GM23338 (cell line): Measurements from ENCODE around the gene SAMD4A. TPM values are rescaled to one million over a fixed set of nuclear protein-coding genes. Genes with fewer than 3 reads are reported as not detected.

Experiments
- ATAC-seq: fragments of 200-7000 bp; cut with Tn5 transposase; 3 replicates; pipeline ENCODE4 v1.9.1; 2020
- DNase-seq: peaks from one replicate; pipeline ENCODE4 v3.0.0-alpha.2; 2015; ENCODE audit warnings: low spot score
- H2AFZ ChIP-seq: fragments of 200-600 bp; sonication (generic); 2 replicates; pipeline ENCODE4 v1.8.0; 2016; ENCODE audit warnings: antibody characterized with exemption, mild to moderate bottlenecking, moderate library complexity
- H3F3A ChIP-seq: fragments of 200-600 bp; sonication (generic); replicated peaks from 2 replicates; pipeline ENCODE4 v1.8.0; 2017; ENCODE audit warnings: antibody characterized with exemption, mixed run types, low read depth
- H3K27ac ChIP-seq: fragments of 200-600 bp; sonication (generic); 2 replicates; pipeline ENCODE4 v1.6.1; 2016; ENCODE audit warnings: low read depth
- H3K27me3 ChIP-seq: fragments of 200-600 bp; sonication (generic); 2 replicates; pipeline ENCODE4 v1.8.0; 2016; ENCODE audit warnings: mild to moderate bottlenecking, mixed run types, moderate library complexity; ENCODE audit not compliant: insufficient read depth
- H3K36me3 ChIP-seq: fragments of 200-600 bp; sonication (generic); 2 replicates; pipeline ENCODE4 v1.8.0; 2016; ENCODE audit warnings: mild to moderate bottlenecking; ENCODE audit not compliant: insufficient read depth
- H3K4me1 ChIP-seq: fragments of 200-600 bp; sonication (generic); 2 replicates; pipeline ENCODE4 v1.8.0; 2016; ENCODE audit warnings: mild to moderate bottlenecking, moderate library complexity; ENCODE audit not compliant: insufficient read depth
- H3K4me2 ChIP-seq: fragments of 200-600 bp; sonication (generic); 2 replicates; pipeline ENCODE4 v1.7.1; 2017; ENCODE audit warnings: mixed run types
- H3K4me3 ChIP-seq: fragments of 200-600 bp; sonication (generic); 2 replicates; pipeline ENCODE4 v1.6.1; 2016; ENCODE audit warnings: mixed run types
- H3K79me2 ChIP-seq: fragments of 200-600 bp; sonication (generic); replicated peaks from 2 replicates; pipeline ENCODE4 v1.8.0; 2017; ENCODE audit warnings: mild to moderate bottlenecking; ENCODE audit not compliant: insufficient read depth
- H3K9me2 ChIP-seq: fragments of 200-600 bp; sonication (generic); 2 replicates; pipeline ENCODE4 v1.8.0; 2017; ENCODE audit not compliant: insufficient read depth
- H4K20me1 ChIP-seq: fragments of 200-600 bp; sonication (generic); replicated peaks from 2 replicates; pipeline ENCODE4 v1.8.0; 2017; ENCODE audit warnings: mild to moderate bottlenecking; ENCODE audit not compliant: insufficient read depth
- H3K27ac Mint-ChIP-seq: 2 replicates; pipeline ENCODE4 v1.8.0; 2020; ENCODE audit warnings: inconsistent platforms, mild to moderate bottlenecking, moderate library complexity, mixed read lengths
- H3K27me3 Mint-ChIP-seq: 3 replicates; pipeline ENCODE4 v1.8.0; 2022; ENCODE audit warnings: low read depth, mild to moderate bottlenecking, moderate library complexity, mixed read lengths, inconsistent platforms; ENCODE audit not compliant: insufficient read depth, poor library complexity
- H3K36me3 Mint-ChIP-seq: 3 replicates; pipeline ENCODE4 v1.8.0; 2021; ENCODE audit warnings: low read depth, mild to moderate bottlenecking, inconsistent platforms, moderate library complexity, mixed read lengths
- H3K4me1 Mint-ChIP-seq: 3 replicates; pipeline ENCODE4 v1.8.0; 2020; ENCODE audit warnings: mild to moderate bottlenecking, inconsistent platforms, mixed read lengths
- H3K4me3 Mint-ChIP-seq: 3 replicates; pipeline ENCODE4 v1.8.0; 2021; ENCODE audit warnings: moderate library complexity, mild to moderate bottlenecking, inconsistent platforms, mixed read lengths
- H3K9me3 Mint-ChIP-seq: 3 replicates; pipeline ENCODE4 v1.8.0; 2020; ENCODE audit warnings: moderate library complexity, mild to moderate bottlenecking, inconsistent platforms, mixed read lengths
- CREB1 ChIP-seq: fragments of 250-450 bp; sonication (Bioruptor Pico); IDR thresholded peaks from 2 replicates; pipeline ENCODE4 v1.5.0; 2020; ENCODE audit warnings: low read depth, mild to moderate bottlenecking, moderate library complexity
- CTCF ChIP-seq, 2 experiments: fragments of 200-600 bp in 1 of 2; sonication (generic) in 1 of 2; conservative IDR thresholded peaks; 2 replicates each; pipeline versions ENCODE4 v1.5.1 to v1.6.1; 2016 to 2017; ENCODE audit warnings: antibody characterized with exemption in 2 of 2, low read depth in 2 of 2, mild to moderate bottlenecking in 2 of 2, moderate library complexity in 1 of 2
- ETS1 ChIP-seq: IDR thresholded peaks from 2 replicates; pipeline ENCODE4 v1.6.1; 2016; ENCODE audit warnings: antibody characterized with exemption
- EZH2 ChIP-seq: fragments of 200-600 bp; sonication (generic); IDR thresholded peaks from one replicate; pipeline ENCODE4 v1.8.0; 2017; ENCODE audit warnings: antibody characterized with exemption, mild to moderate bottlenecking, low read depth; ENCODE audit not compliant: unreplicated experiment
- JUNB ChIP-seq: IDR thresholded peaks from one replicate; pipeline ENCODE4 v1.6.1; 2016; ENCODE audit warnings: antibody characterized with exemption; ENCODE audit not compliant: unreplicated experiment
- NANOG ChIP-seq: IDR thresholded peaks from 2 replicates; pipeline ENCODE4 v1.6.1; 2016; ENCODE audit warnings: antibody characterized with exemption, borderline replicate concordance
- POLR2AphosphoS5 ChIP-seq: IDR thresholded peaks from 2 replicates; pipeline ENCODE4 v1.6.1; 2016; ENCODE audit warnings: antibody characterized with exemption, low read depth
- REST ChIP-seq: IDR thresholded peaks from one replicate; pipeline ENCODE4 v1.6.1; 2018; ENCODE audit warnings: antibody characterized with exemption; ENCODE audit not compliant: unreplicated experiment
- STAT1 ChIP-seq: IDR thresholded peaks from one replicate; pipeline ENCODE4 v1.6.1; 2016; ENCODE audit warnings: antibody characterized with exemption; ENCODE audit not compliant: unreplicated experiment
- ZNF114 ChIP-seq: fragments of 250-450 bp; sonication (Bioruptor Pico); IDR thresholded peaks from 2 replicates; pipeline ENCODE4 v1.5.0; 2020; ENCODE audit warnings: mild to moderate bottlenecking, moderate library complexity
- ZNF331 ChIP-seq: fragments of 250-450 bp; sonication (Bioruptor Pico); IDR thresholded peaks from 2 replicates; pipeline ENCODE4 v1.5.0; 2020; ENCODE audit warnings: low read depth, mild to moderate bottlenecking, moderate library complexity
- polyA plus RNA-seq: library from polyadenylated mRNA; unstranded; fragments of >200 nt; fragmentation: Nextera tagmentation; extraction: Ambion mirVana; gene quantifications from 2 replicates; pipeline ENCODE4 v1.2.1, GENCODE V29; 2016
- total RNA-seq: library from RNA; depleted of rRNA; stranded (reverse); fragments of >200 nt; shearing (Covaris generic); gene quantifications from 2 replicates; pipeline ENCODE4 v1.2.3, GENCODE V29; 2014

Gene SAMD4A
- total and polyA plus RNA-seq, 2 experiments from 2014 or later, result 1.6 to 6.9 TPM

GRCh38 chr14:54687750-54688119 is 120.8 kb downstream of the SAMD4A start (continued):
- TF ChIP-seq REST (no peak), JUNB (no peak), ETS1 (no peak), POLR2AphosphoS5 (no peak), ZNF331 (no peak)

- no peaks in the 10 kb centered on the region for H4K20me1 ChIP-seq
- Mint-ChIP-seq H3K4me1 (peaks cover 45% of the 10 kb centered on the region), H3K4me3 (no peak overlapping the region)
- TF ChIP-seq NANOG, result no peak
- no peak for TF ChIP-seq CREB1 (CRISPR knock-in tag)
- TF ChIP-seq REST, result no peak
- no peak for TF ChIP-seq POLR2AphosphoS5
- no peak for TF ChIP-seq ETS1
- no peak for TF ChIP-seq ZNF114 (CRISPR knock-in tag)
- no peak for TF ChIP-seq JUNB
- TF ChIP-seq EZH2, result no peak
- TF ChIP-seq STAT1, result no peak
- no peak for TF ChIP-seq CTCF (conservative IDR thresholded peaks at IDR 0.05; ENCODE audit: low read depth in 2 of 2)
Measured at GRCh38 chr14:54688229-54688628, 121.3 kb downstream of the SAMD4A start.

More at GRCh38 chr14:54688229-54688628, 121.3 kb downstream of the SAMD4A start:
- H2AFZ ChIP-seq, result no peak overlapping the region
- Mint-ChIP-seq H3K36me3 (no peaks in the 10 kb centered on the region), H3K27me3 (peaks cover 6% of the 10 kb centered on the region), H3K9me3 (no peaks in the 10 kb centered on the region; the same call in 2 of the 3 replicates), H3K27ac (no peak overlapping the region)
- H3K27me3 ChIP-seq, result no peaks in the 10 kb centered on the region
- no peak overlapping the region for H3K27ac ChIP-seq
- no peak overlapping the region for H3K4me2 ChIP-seq
- no peak overlapping the region for H3K4me3 ChIP-seq
- DNase-seq, result no peak
- H3F3A ChIP-seq, result no peaks in the 10 kb centered on the region
- 0 out of 2 replicates have a peak, but pooled peaks cover 11% of the 10 kb centered on the region for H3K79me2 ChIP-seq
- H3K9me2 ChIP-seq, result peaks cover 7% of the 10 kb centered on the region; the same call in 1 of the 2 replicates
- no peaks in the 10 kb centered on the region for H3K36me3 ChIP-seq
- no peak for ATAC-seq
- H3K4me1 ChIP-seq, result peaks cover 45% of the 10 kb centered on the region
